Transverse colon (tissue), 4 donors: ENCODE measurements around the gene ATP11A. TPM values are rescaled to one million over a fixed set of nuclear protein-coding genes. Genes with fewer than 3 reads are reported as not detected.
A peak's percentile ranks its signal among the peaks of the same experiment; 100 is the strongest.
"Not testable (repeated sequence)": the region's sequence is repeated elsewhere in the genome, so short reads cannot be mapped to it uniquely, and the experiment has no call there.

Experiments used
- DNase-seq: peaks from one replicate; pipeline ENCODE4 v3.0.0-alpha.2; 2019
- H3K27ac ChIP-seq, 4 donors: fragments of 200-600 bp; sonication (generic); 2 replicates each; pipeline ENCODE4 v1.5.1; 2016 to 2018; ENCODE audit warnings: inconsistent platforms in 4 of 4
- H3K27me3 ChIP-seq: fragments of 200-600 bp; sonication (generic); 2 replicates; pipeline ENCODE4 v1.5.1; 2017; ENCODE audit warnings: inconsistent platforms
- H3K36me3 ChIP-seq, 4 donors: fragments of 200-600 bp; sonication (generic); 2 replicates each; pipeline ENCODE4 v1.5.1; 2017 to 2019; ENCODE audit warnings: inconsistent platforms in 4 of 4
- H3K4me1 ChIP-seq, 4 donors: fragments of 200-600 bp; sonication (generic); 2 replicates each; pipeline ENCODE4 v1.5.1; 2017 to 2020; ENCODE audit warnings: inconsistent platforms in 4 of 4
- H3K4me3 ChIP-seq, 4 donors: fragments of 200-600 bp; sonication (generic); 1 replicate in 1 of 4; 2 replicates in 3 of 4; pipeline versions ENCODE4 v1.5.1 to v1.6.1; 2017 to 2019; ENCODE audit warnings: inconsistent platforms in 4 of 4
- H3K9me3 ChIP-seq, 2 donors: fragments of 200-600 bp; sonication (generic); 2 replicates each; pipeline ENCODE4 v1.5.1; 2017 to 2019; ENCODE audit warnings: inconsistent platforms in 2 of 2
- EP300 ChIP-seq: sonication (generic); formaldehyde crosslinking; IDR thresholded peaks from one replicate; pipeline ENCODE4 v1.6.1; 2017; ENCODE audit warnings: antibody characterized with exemption, low read depth
- POLR2A ChIP-seq: fragments of 450-650 bp; IDR thresholded peaks from one replicate; pipeline ENCODE4 v1.6.1; 2016; ENCODE audit warnings: antibody characterized with exemption, mild to moderate bottlenecking, moderate library complexity
- POLR2AphosphoS5 ChIP-seq, 3 donors: sonication (generic); formaldehyde crosslinking; IDR thresholded peaks; one replicate each; pipeline ENCODE4 v1.6.1; 2016; ENCODE audit warnings: antibody characterized with exemption in 3 of 3
- WGBS, 2 donors: methylation state at CpG; one replicate each; pipeline ENCODE4 v1.1.5; 2018; ENCODE audit warnings: low coverage in 1 of 2; 5-methylcytosine and 5-hydroxymethylcytosine counted together
- in situ Hi-C, 4 donors: fragments of 200-750 bp; cut with MboI; loops; one replicate each; pipeline versions ENCODE4 v1.15.0 to v1.15.1; 2017; ENCODE audit warnings: low sequenced_read_pairs in 3 of 4, low pct_ligation_motif_present in 1 of 4, low pct_unique_long_range_greater_than_20kb in 1 of 4
- intact Hi-C: fragments of 100-400 bp; cut with DNase I; formaldehyde crosslinking; loops from one replicate; pipeline ENCODE4 v1.15.1; 2023; ENCODE audit warnings: low total_unique reads
- total RNA-seq, 4 donors: library from RNA; depleted of rRNA; stranded (reverse); fragments of >200 nt; gene quantifications; one replicate each; pipeline ENCODE4 v1.1.0, GENCODE V29; 2016
- TF ChIP-seq, protein P1 (sequence below), 5 experiments: fragments of 200-600 bp in 3 of 5; fragments of 450-650 bp in 2 of 5; sonication (generic) in 3 of 5; IDR thresholded peaks; 1 replicate in 2 of 5; 2 replicates in 3 of 5; pipeline ENCODE4 v1.5.1; 2016 to 2017; ENCODE audit warnings: antibody characterized with exemption in 5 of 5, inconsistent platforms in 3 of 5, mild to moderate bottlenecking in 2 of 5, moderate library complexity in 1 of 5

ATP11A gene
- total RNA-seq, 4 donors from 2014 or later, result 10.2 to 17.5 (median 13.3) TPM

DNA sequence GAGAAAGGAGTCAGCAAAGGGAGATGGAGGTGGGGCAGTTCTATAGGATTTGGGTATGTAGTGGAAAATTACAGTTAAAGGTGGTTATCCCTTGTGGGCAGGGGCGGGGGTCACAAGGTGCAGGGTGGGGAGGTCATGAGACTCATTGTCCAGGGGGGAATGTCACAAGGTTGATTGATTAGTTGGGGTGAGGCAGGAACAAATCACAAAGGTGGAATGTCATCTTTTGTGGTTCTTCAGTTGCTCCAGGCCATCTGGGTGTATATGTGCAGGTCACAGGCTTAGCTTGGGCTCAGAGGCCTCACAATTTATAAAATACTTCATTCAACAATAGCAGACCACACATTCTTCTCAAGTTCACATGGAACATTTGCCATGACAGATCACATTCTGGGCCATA lies 109.6 kb downstream of the ATP11A start:
- no peak for DNase-seq

DNA sequence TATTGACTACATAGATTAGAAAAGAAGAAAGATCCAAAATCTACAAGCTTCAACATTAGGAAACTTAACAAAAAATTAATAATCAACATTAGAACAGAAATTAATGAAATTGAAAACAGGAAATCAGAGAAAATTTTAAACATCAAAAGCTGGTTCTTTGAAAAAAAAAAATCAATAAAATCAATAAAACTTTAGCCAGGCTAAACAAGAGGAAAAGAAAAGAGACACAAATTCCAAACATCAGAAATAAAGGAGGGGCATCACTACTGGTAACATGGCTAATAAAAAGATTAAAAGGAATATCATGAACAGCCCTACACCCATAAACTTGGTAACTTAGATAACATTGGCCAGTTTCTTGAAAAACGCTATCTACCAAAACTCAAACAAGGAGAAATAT lies 110.2 kb downstream of the ATP11A start:
- H3K4me3 ChIP-seq, result no peak overlapping the region
- H3K27me3 ChIP-seq, result no peaks in the 10 kb centered on the region
- in situ Hi-C loops (no loop called here), intact Hi-C loops (no loop called here)
- no peaks in the 10 kb centered on the region for H3K4me1 ChIP-seq
- H3K9me3 ChIP-seq, result no peaks in the 10 kb centered on the region
- no peak overlapping the region for H3K27ac ChIP-seq
- H3K36me3 ChIP-seq, result no peaks in the 10 kb centered on the region
- 92 to 93% methylated on average over 1 of the region's 1 CpG for WGBS, 2 donors
- no peak for DNase-seq
- TF ChIP-seq, protein P1, sequence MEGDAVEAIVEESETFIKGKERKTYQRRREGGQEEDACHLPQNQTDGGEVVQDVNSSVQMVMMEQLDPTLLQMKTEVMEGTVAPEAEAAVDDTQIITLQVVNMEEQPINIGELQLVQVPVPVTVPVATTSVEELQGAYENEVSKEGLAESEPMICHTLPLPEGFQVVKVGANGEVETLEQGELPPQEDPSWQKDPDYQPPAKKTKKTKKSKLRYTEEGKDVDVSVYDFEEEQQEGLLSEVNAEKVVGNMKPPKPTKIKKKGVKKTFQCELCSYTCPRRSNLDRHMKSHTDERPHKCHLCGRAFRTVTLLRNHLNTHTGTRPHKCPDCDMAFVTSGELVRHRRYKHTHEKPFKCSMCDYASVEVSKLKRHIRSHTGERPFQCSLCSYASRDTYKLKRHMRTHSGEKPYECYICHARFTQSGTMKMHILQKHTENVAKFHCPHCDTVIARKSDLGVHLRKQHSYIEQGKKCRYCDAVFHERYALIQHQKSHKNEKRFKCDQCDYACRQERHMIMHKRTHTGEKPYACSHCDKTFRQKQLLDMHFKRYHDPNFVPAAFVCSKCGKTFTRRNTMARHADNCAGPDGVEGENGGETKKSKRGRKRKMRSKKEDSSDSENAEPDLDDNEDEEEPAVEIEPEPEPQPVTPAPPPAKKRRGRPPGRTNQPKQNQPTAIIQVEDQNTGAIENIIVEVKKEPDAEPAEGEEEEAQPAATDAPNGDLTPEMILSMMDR (IDR thresholded peaks at IDR 0.05), result no peak
- TF ChIP-seq EP300, result no peak
- no peak for TF ChIP-seq POLR2AphosphoS5 (IDR thresholded peaks at IDR 0.05)
- no peak for TF ChIP-seq POLR2A

More for the DNA sequence above, 109.6 kb downstream of the ATP11A start:
- Histone ChIP-seq H3K4me3 (no peak overlapping the region), H3K27ac (no peak overlapping the region), H3K36me3 (no peaks in the 10 kb centered on the region), H3K4me1 (no peaks in the 10 kb centered on the region), H3K9me3 (no peaks in the 10 kb centered on the region), H3K27me3 (no peaks in the 10 kb centered on the region)
- intact Hi-C loops (no loop called here), in situ Hi-C loops (no loop called here)
- TF ChIP-seq, protein P1 (IDR thresholded peaks at IDR 0.05), result no peak
- no peak for TF ChIP-seq POLR2AphosphoS5 (IDR thresholded peaks at IDR 0.05)
- no peak for TF ChIP-seq EP300
- TF ChIP-seq POLR2A, result no peak
- 88 to 96% methylated on average over 1 of the region's 1 CpG for WGBS, 2 donors

DNA sequence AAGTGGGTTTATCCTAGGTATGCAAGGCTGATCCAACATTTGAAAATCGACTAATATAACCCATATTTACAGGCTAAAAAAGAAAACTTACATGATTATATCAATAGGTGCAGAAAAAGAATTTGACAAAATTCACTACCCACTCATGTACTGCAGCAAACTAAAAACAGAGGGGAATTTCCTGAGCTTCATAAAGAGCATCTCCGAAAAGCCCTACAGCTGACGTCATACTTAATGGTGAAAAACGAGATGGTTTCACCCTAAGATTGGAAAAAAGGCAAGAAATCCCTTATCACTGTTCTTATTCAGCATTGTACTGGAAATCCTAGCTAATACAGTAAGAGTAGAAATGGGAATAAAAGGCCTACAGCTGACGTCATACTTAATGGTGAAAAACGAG lies 111.0 kb downstream of the ATP11A start:
- in situ Hi-C loops, result not testable (repeated sequence)
- WGBS, 2 donors, result 79 to 91% methylated on average over 5 to 6 of the region's 6 CpGs

DNA sequence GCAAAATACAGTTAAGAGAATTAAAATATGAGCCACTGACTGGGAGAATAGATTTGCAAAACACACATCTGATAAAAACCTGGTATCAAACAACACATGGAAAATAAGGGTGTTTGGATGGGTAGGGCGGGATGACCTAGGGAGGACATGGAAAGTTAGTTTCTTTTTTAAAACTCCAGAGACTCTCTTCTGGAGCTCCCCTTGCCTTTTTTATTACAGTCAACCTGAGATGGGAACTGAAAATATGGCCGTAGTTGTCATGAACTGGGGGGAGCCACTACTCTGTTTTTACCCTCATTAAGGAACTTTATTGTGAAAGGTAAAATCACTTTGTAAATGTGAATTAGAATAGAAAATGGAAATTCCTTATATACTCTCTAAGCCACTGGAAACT lies 113.0 kb downstream of the ATP11A start:
- WGBS, 2 donors, result 66 to 83% methylated on average over 2 of the region's 2 CpGs
- no peaks in the 10 kb centered on the region for H3K4me1 ChIP-seq
- H3K27me3 ChIP-seq, result no peaks in the 10 kb centered on the region
- peak overlapping the region in 1 of 4 donors; percentile 10 for H3K27ac ChIP-seq
- H3K9me3 ChIP-seq, result no peaks in the 10 kb centered on the region
- intact Hi-C loops, result no loop called here
- H3K36me3 ChIP-seq, result no peaks in the 10 kb centered on the region
- no peak overlapping the region for H3K4me3 ChIP-seq
- TF ChIP-seq POLR2A, result no peak
- TF ChIP-seq, protein P1 (IDR thresholded peaks at IDR 0.05), result no peak
- TF ChIP-seq EP300, result no peak
- no peak for TF ChIP-seq POLR2AphosphoS5 (IDR thresholded peaks at IDR 0.05)
- DNase-seq, result no peak
- in situ Hi-C loops, result no loop called here

More for the DNA sequence above, 111.0 kb downstream of the ATP11A start:
- H3K27ac ChIP-seq, H3K4me3 ChIP-seq, H3K9me3 ChIP-seq, H3K4me1 ChIP-seq, DNase-seq, H3K27me3 ChIP-seq, H3K36me3 ChIP-seq, intact Hi-C loops: not testable (repeated sequence)

DNA sequence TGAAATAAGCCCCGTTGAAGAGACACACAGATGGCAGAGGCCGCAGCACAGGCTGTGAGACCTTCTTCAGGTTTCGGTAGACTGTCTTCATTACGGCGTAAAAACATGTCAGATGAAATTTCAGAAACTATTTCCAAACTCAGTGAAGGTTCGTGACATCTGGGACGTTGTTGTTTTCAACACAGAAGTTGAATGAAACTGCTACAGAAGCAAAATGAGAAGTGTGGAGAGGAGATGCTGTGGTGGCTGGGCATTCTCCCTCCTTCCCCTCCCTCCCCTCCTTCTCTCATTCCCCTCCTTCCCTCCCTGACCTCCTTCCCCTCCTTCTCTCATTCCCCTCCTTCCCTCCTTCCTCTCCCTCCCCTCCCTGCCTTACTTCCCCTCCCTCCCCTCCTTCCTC lies 113.6 kb downstream of the ATP11A start:
- no peaks in the 10 kb centered on the region for H3K4me1 ChIP-seq
- in situ Hi-C loops (no loop called here), intact Hi-C loops (no loop called here)
- H3K36me3 ChIP-seq, result no peaks in the 10 kb centered on the region
- no peaks in the 10 kb centered on the region for H3K27me3 ChIP-seq
- no peaks in the 10 kb centered on the region for H3K9me3 ChIP-seq
- no peak overlapping the region for H3K4me3 ChIP-seq
- WGBS, 2 donors, result 63 to 75% methylated on average over 2 to 7 of the region's 7 CpGs
- TF ChIP-seq POLR2AphosphoS5 (IDR thresholded peaks at IDR 0.05) (no peak), EP300 (no peak), POLR2A (no peak)
- TF ChIP-seq, protein P1 (IDR thresholded peaks at IDR 0.05), result no peak
- DNase-seq, result no peak
- H3K27ac ChIP-seq, result peak overlapping the region in 1 of 4 donors; percentile 34
